Body of pancreas (tissue), 4 donors: Measurements from ENCODE around the gene GLRB. TPM values are rescaled to one million over a fixed set of nuclear protein-coding genes. Genes with fewer than 3 reads are reported as not detected.
"Not testable (repeated sequence)": the region's sequence is repeated elsewhere in the genome, so short reads cannot be mapped to it uniquely, and the experiment has no call there.

ENCODE experiments used
- ATAC-seq: fragments of 150-250 bp; one replicate; pipeline ENCODE4 v1.9.1; 2016
- DNase-seq, 4 donors: peaks; one replicate each; pipeline ENCODE4 v3.0.0-alpha.2; 2019
- H3K27ac ChIP-seq, 4 donors: fragments of 200-600 bp; sonication (generic); 1 replicate in 3 of 4; 2 replicates in 1 of 4; pipeline versions ENCODE4 v1.5.1 to v1.6.1; 2016 to 2019; ENCODE audit warnings: mild to moderate bottlenecking in 1 of 4, mixed read lengths in 1 of 4, moderate library complexity in 1 of 4
- H3K27me3 ChIP-seq, 2 donors: fragments of 200-600 bp; sonication (generic); one replicate each; pipeline ENCODE4 v1.6.0; 2016; ENCODE audit warnings: mild to moderate bottlenecking in 1 of 2
- H3K36me3 ChIP-seq, 2 donors: fragments of 200-600 bp; sonication (generic); replicated peaks in 1 of 2; 2 replicates each; pipeline ENCODE4 v1.5.1; 2016; ENCODE audit warnings: low read depth in 2 of 2; ENCODE audit not compliant: insufficient read depth in 1 of 2
- H3K4me1 ChIP-seq: fragments of 200-600 bp; sonication (generic); one replicate; pipeline ENCODE4 v1.6.0; 2016
- H3K4me3 ChIP-seq, 2 donors: fragments of 200-600 bp; sonication (generic); 1 replicate in 1 of 2; 2 replicates in 1 of 2; pipeline ENCODE4 v1.5.1; 2016 to 2019
- H3K9me3 ChIP-seq, 3 donors: fragments of 200-600 bp; sonication (generic); 1 replicate in 2 of 3; 2 replicates in 1 of 3; pipeline ENCODE4 v1.5.1; 2016
- CTCF ChIP-seq, 7 experiments: fragments of 450-650 bp in 4 of 7; fragments of 200-600 bp in 3 of 7; sonication (generic) in 3 of 7; IDR thresholded peaks; one replicate each; pipeline ENCODE4 v1.5.1; 2016 to 2019; ENCODE audit warnings: antibody characterized with exemption in 7 of 7
- POLR2A ChIP-seq, 3 donors: fragments of 450-650 bp; IDR thresholded peaks; one replicate each; pipeline ENCODE4 v1.6.1; 2016; ENCODE audit warnings: antibody characterized with exemption in 3 of 3, mild to moderate bottlenecking in 2 of 3
- WGBS, 2 donors: methylation state at CpG; one replicate each; pipeline ENCODE4 v1.1.5; 2017; 5-methylcytosine and 5-hydroxymethylcytosine counted together
- intact Hi-C: fragments of 100-400 bp; cut with DNase I; formaldehyde crosslinking; loops from one replicate; pipeline ENCODE4 v1.15.1; 2023
- total RNA-seq, 2 donors: library from RNA; depleted of rRNA; stranded (reverse); fragments of >200 nt; gene quantifications; one replicate each; pipeline ENCODE4 v1.1.0, GENCODE V29; 2016

The GLRB gene
- total RNA-seq, 2 donors from 2014 or later = 3.0 to 7.0 TPM

GRCh38 chr4:157057218-157057617 is 18.7 kb upstream of the GLRB start:
- ATAC-seq = no peak
- Histone ChIP-seq H3K36me3 (no peaks in the 10 kb centered on the region), H3K27me3 (no peaks in the 10 kb centered on the region), H3K4me1 (no peaks in the 10 kb centered on the region), H3K27ac (no peak overlapping the region), H3K9me3 (no peaks in the 10 kb centered on the region), H3K4me3 (no peak overlapping the region)
- TF ChIP-seq CTCF (IDR thresholded peaks at IDR 0.05) = no peak
- TF ChIP-seq POLR2A (IDR thresholded peaks at IDR 0.05) = no peak
- 43 to 68% methylated on average over 1 of the region's 1 CpG for WGBS, 2 donors
- DNase-seq = no peak
- intact Hi-C loops = no loop called here

DNA sequence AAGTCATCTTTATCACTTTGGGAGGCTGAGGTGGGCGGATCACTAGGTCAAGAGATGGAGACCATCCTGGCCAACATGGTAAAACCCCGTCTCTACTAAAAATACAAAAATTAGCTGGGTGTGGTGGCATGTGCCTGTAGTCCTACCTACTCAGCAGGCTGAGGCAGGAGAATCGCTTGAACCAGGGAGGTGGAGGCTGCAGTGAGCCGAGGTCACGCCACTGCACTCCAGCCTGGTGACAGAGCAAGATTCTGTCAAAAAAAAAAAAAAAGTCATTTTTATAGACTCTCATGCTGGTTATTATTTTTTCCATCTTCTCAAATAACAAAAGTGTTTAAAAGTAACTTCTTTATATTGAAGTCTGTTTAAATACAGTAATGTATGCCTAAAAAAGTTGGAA is 17.1 kb upstream of the GLRB start:
- intact Hi-C loops, ATAC-seq, H3K27ac ChIP-seq, H3K4me3 ChIP-seq, H3K36me3 ChIP-seq, H3K27me3 ChIP-seq, H3K4me1 ChIP-seq, H3K9me3 ChIP-seq, DNase-seq: not testable (repeated sequence)
- WGBS, 2 donors = 73 to 85% methylated on average over 5 of the region's 5 CpGs

DNA sequence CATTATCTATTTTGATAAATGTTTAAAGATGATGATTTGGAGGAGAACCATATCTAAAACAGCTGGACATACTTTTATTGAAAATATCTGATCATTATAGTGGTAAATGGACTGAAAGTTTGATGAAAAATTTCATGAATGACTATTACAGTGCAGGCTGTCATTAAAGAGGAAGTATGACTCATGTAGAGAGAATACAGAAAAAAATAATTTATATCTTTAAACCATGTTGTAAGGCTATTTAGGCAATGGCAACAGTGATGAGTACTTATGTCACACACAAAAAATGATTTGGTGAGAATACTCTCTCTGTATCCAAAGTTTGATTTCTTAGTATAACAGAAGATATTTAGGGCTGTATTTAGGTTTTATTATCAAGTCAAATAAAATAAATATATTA is 3.9 kb upstream of the GLRB start:
- H3K27ac ChIP-seq = no peak overlapping the region
- no peaks in the 10 kb centered on the region for H3K27me3 ChIP-seq
- no peak for DNase-seq
- H3K4me1 ChIP-seq = peaks cover 7% of the 10 kb centered on the region
- no peak overlapping the region for H3K4me3 ChIP-seq
- no peak for ATAC-seq
- no peaks in the 10 kb centered on the region for H3K36me3 ChIP-seq
- H3K9me3 ChIP-seq = no peaks in the 10 kb centered on the region
- no peak for TF ChIP-seq CTCF (IDR thresholded peaks at IDR 0.05)
- no peak for TF ChIP-seq POLR2A (IDR thresholded peaks at IDR 0.05)
- intact Hi-C loops = no loop called here

DNA sequence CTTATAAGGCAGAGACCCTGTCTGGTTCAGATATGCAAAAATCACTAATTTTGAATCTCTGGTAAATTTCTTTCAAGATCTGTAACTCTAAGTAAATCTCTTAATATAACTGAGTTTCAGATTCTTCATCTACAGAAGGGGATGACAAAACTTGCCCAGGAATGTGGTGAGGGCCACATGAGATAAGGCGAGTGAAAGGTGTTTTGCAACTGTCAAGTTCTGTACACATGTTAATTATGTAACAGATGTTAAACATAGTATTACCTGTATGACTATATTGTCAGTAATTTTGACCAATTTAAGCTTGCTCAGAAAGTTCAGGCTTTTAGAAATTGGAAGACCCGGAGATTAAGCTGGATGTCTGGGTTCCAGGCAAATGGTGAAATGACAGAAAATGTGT is 549 bp upstream of the GLRB start:
- no peak for DNase-seq
- TF ChIP-seq CTCF (IDR thresholded peaks at IDR 0.05) (no peak), POLR2A (IDR thresholded peaks at IDR 0.05) (no peak)
- WGBS, 2 donors = 44 to 53% methylated on average over 2 of the region's 2 CpGs
- intact Hi-C loops = no loop called here
- Histone ChIP-seq H3K36me3 (no peaks in the 10 kb centered on the region), H3K27me3 (no peaks in the 10 kb centered on the region), H3K4me1 (peaks cover 7% of the 10 kb centered on the region), H3K9me3 (no peaks in the 10 kb centered on the region), H3K27ac (peak overlapping the region in 3 of 4 donors; percentile 66 to 76 (median 75)), H3K4me3 (no peak overlapping the region)
- ATAC-seq = no peak

GRCh38 chr4:157076578-157076947 is 613 bp downstream of the GLRB start:
- no peaks in the 10 kb centered on the region for H3K36me3 ChIP-seq
- H3K27ac ChIP-seq = peak overlapping the region; percentile 27 to 76 (median 70)
- H3K27me3 ChIP-seq = no peaks in the 10 kb centered on the region
- no peak for TF ChIP-seq POLR2A (IDR thresholded peaks at IDR 0.05)
- no peaks in the 10 kb centered on the region for H3K9me3 ChIP-seq
- H3K4me3 ChIP-seq = peak overlapping the region; percentile 35 to 74
- H3K4me1 ChIP-seq = peaks cover 7% of the 10 kb centered on the region
- 0 to 2% methylated on average over 8 of the region's 8 CpGs for WGBS, 2 donors
- DNase-seq (peak; percentile 44 to 70 (median 48)), ATAC-seq (peak; percentile 69)
- intact Hi-C loops = no loop called here

DNA sequence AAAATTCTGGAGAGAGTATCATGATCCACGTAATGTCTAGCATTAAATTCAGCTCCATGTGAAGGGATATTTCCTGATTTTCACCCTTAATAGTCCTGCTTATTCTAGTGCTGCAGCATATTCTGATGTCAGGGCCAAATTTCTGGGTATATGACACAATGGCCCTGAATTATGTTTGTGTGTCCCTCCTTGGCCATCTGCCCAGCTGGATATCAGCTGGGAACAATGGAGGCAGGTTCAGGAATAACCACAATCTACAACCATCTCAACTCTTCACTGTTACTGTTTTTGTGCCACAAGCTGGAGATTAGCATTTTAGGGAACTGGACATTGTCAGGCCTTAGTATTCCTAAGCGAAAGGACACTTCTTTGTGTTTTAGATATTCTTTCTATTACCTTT is 3.5 kb downstream of the GLRB start:
- intact Hi-C loops = no loop called here
- Histone ChIP-seq H3K4me3 (no peak overlapping the region), H3K36me3 (no peaks in the 10 kb centered on the region), H3K27ac (no peak overlapping the region), H3K27me3 (no peaks in the 10 kb centered on the region), H3K4me1 (peaks cover 7% of the 10 kb centered on the region), H3K9me3 (no peaks in the 10 kb centered on the region)
- TF ChIP-seq CTCF (IDR thresholded peaks at IDR 0.05) = no peak
- no peak for TF ChIP-seq POLR2A (IDR thresholded peaks at IDR 0.05)
- DNase-seq (no peak), ATAC-seq (no peak)
- 79 to 98% methylated on average over 2 of the region's 2 CpGs for WGBS, 2 donors
